HUES6 (cell line): ENCODE measurements around the gene SPRED2.

Source experiments
- H3K27ac ChIP-seq: 2 replicates; pipeline ENCODE4 v1.7.0; 2013; ENCODE audit warnings: low read depth, mild to moderate bottlenecking, low read length, inconsistent platforms
- H3K27me3 ChIP-seq: 2 replicates; pipeline ENCODE4 v1.6.1; 2013; ENCODE audit warnings: low read length; ENCODE audit not compliant: control insufficient read depth, insufficient read depth
- H3K36me3 ChIP-seq: 2 replicates; pipeline ENCODE4 v1.6.1; 2013; ENCODE audit warnings: low read length; ENCODE audit not compliant: control insufficient read depth, insufficient read depth
- H3K4me1 ChIP-seq: 2 replicates; pipeline ENCODE4 v1.6.1; 2013; ENCODE audit warnings: low read length; ENCODE audit not compliant: control insufficient read depth, insufficient read depth
- H3K4me3 ChIP-seq: 2 replicates; pipeline ENCODE4 v1.5.1; 2013; ENCODE audit warnings: low read depth, low read length
- H3K9ac ChIP-seq: one replicate; pipeline ENCODE4 v1.6.1; 2013; ENCODE audit warnings: mild to moderate bottlenecking, low read length
- H3K9me3 ChIP-seq: 2 replicates; pipeline ENCODE4 v1.6.1; 2013; ENCODE audit warnings: low read depth, low read length; ENCODE audit not compliant: control insufficient read depth, insufficient read depth

The SPRED2 gene

DNA sequence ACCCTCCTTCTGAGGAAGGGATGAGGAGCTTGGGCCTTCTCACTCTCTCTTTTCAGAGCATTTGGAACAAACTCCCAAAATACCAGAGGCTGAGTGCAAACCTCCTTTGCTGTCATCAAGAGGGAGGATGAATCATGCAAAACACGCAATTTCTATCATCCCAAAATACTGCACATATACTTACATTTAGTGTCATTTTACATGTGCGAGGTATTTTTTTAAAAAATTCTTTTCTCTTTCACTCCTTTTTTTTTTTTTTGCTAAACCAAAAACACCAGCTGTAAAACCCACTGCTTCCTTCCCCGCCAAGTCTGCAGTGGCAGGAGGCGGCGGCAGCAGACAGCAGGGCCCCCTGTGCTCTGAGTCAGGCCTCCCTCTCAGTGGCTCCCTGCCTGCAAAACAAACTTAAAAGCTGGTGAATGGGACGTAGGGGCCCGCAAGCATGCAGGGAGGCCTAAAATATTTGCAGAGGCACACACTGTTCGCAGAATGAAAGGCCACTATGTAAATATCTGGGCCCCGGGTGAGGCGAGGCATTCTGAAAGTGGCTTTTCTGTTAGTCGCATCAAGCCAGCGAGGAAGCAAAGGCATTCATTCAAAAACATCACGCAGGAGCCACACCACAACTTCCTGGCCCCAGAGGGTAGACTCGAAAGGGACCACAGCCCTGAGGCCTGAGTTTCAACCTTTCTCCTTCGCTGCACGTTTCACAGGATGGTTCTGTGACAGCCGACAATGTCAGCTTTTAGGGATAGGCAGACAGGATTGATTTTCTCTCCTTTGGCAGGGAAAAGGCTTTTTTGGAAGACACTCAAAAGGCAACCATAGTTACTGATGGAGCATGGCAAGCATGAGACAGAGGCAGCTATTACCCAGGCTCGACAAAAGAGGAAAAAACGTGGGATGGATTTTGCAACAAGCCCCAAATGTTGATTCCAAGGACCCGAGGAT is 131.4 kb downstream of the SPRED2 start:
- Histone ChIP-seq H3K4me1 (peaks cover 22% of the 10 kb centered on the region), H3K27ac (no peak overlapping the region), H3K9ac (no peak overlapping the region), H3K9me3 (no peaks in the 10 kb centered on the region), H3K36me3 (no peaks in the 10 kb centered on the region), H3K27me3 (no peaks in the 10 kb centered on the region), H3K4me3 (no peak overlapping the region)

DNA sequence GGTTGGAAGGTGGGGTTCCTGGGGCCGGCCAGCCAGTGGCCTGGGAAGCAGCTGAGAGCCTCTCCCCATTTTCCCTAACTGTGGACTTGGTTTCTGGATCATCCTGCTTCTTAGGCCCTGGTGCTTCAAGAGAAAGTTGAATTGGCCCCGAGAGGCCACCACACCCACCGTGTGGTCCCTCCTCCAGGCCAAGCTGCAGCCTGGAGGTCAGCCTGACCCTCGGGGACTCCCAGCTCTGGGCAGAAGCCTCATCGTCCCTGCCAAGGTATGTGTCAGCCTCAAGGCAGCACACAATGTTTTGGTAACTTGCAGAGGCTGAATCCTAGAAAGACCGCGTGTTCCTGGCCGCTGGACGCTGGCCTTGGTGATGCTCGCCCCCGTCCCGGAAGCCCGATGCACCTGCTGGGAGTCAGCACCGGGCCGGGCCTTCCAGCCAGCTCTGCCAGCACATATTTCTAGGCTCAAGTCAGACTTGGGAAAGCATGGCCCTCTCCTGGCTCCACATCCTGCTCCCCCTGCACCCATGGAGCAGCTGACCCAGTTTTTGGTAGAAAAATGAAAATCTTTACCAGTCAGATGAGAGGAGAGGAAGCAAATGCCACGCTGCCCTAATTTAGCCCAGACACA is 132.2 kb downstream of the SPRED2 start:
- no peak overlapping the region for H3K9ac ChIP-seq
- no peaks in the 10 kb centered on the region for H3K36me3 ChIP-seq
- H3K27me3 ChIP-seq = no peaks in the 10 kb centered on the region
- H3K27ac ChIP-seq = no peak overlapping the region
- no peaks in the 10 kb centered on the region for H3K9me3 ChIP-seq
- peaks cover 22% of the 10 kb centered on the region for H3K4me1 ChIP-seq
- H3K4me3 ChIP-seq = no peak overlapping the region

DNA sequence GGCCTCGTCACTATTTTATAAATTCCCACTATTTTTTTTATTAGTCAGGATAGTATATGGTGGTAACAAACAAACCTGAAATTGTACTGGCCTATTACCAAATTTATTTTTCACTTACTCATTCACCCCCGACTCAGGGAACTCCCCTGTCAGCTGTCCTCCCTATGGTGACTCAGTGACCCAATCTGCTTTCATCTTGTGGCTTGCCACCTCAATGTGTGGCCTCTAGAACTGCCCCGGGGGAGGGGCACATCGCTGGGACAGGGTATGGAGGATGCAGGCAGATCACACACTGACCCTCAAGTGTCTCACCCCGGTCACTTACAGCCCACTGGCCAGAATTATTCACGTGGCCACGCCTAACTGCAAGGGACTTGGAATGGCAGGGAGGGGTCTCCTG is 133.2 kb downstream of the SPRED2 start:
- Histone ChIP-seq H3K36me3 (no peaks in the 10 kb centered on the region), H3K27me3 (no peaks in the 10 kb centered on the region), H3K4me1 (peaks cover 23% of the 10 kb centered on the region), H3K9me3 (no peaks in the 10 kb centered on the region), H3K4me3 (no peak overlapping the region), H3K27ac (no peak overlapping the region), H3K9ac (no peak overlapping the region)

DNA sequence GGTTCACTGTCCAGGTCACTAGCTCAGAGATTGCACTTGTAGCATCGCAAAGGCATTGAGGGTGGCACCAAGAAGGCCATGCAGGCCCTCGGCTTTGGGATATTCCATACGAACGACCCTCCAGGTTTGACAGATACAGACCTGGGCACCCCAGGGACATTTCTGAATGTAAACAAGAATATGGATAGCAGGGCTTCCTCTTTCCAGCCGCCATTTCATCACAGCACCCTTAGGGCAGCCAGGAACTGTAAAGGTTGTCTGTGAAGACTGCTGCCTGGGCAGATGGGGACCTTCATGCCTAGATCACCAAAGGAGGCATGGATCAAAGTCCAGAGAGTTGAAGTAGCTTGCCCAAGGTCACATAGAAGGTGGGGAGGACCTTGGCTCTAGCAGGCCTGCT is 134.3 kb downstream of the SPRED2 start:
- H3K36me3 ChIP-seq = no peaks in the 10 kb centered on the region
- no peak overlapping the region for H3K27ac ChIP-seq
- H3K4me1 ChIP-seq = peaks cover 33% of the 10 kb centered on the region
- H3K9me3 ChIP-seq = no peaks in the 10 kb centered on the region
- H3K9ac ChIP-seq = no peak overlapping the region
- no peaks in the 10 kb centered on the region for H3K27me3 ChIP-seq
- no peak overlapping the region for H3K4me3 ChIP-seq

DNA sequence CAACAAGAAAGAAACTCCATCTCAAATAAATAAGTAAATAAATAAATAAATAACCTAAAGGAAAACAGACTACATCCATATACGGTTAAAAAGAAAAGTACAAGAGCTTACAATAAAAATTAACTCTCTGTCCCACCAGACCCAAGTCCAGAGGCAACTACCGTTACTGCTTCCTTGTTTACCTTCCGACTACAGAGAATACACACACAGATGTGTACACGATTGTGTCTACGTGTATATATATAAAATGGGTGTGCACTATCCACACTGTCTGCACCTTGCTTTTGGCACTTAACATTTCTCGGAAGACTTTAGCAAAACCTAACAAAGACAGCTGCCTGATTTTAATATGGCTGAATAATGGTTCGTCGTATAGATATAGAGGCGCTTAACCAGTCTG is 134.9 kb downstream of the SPRED2 start:
- Histone ChIP-seq H3K27me3 (no peaks in the 10 kb centered on the region), H3K9ac (no peak overlapping the region), H3K4me3 (no peak overlapping the region), H3K9me3 (no peaks in the 10 kb centered on the region), H3K27ac (no peak overlapping the region), H3K36me3 (no peaks in the 10 kb centered on the region), H3K4me1 (peaks cover 35% of the 10 kb centered on the region)

DNA sequence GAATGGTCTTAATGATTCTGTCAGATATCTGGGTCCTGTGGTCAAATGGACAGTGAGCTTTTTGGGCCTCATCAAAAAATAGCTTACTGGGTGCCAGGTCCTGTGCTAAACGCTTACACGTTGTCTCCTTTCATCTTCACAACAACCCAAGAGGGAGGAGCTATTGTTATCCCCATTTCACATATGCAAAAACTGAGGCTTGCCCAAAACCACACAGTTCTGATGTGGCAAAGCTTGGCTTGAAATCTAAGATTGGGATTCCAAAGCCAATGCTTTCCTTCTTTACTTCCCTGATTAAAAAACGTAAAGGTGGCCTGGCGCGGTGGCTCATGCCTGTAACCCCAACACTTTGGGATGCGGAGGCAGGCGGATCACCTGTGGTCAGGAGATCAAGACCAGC is 135.4 kb downstream of the SPRED2 start:
- Histone ChIP-seq H3K36me3 (no peaks in the 10 kb centered on the region), H3K27ac (no peak overlapping the region), H3K4me1 (peaks cover 33% of the 10 kb centered on the region), H3K27me3 (no peaks in the 10 kb centered on the region), H3K4me3 (no peak overlapping the region), H3K9me3 (no peaks in the 10 kb centered on the region), H3K9ac (no peak overlapping the region)

DNA sequence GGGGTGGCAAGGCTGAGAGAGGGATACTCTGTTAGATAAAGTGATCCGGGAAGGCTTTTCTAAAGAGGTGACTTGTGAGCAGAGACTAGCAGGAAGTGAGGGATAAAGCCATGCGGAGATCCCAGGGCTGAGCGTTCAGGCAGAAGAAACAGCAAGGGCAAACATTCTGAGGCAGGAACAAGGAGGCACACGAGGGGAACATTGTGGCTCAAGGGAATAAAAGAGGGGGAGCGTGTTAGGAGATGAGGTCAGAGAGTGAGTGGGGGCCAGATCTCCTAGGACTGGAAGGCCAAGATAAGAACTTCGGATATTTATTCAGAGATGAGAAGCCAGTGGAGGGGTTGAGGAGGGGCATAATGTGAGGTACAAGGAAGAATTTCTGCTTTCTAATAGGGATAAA is 137.7 kb downstream of the SPRED2 start:
- Histone ChIP-seq H3K4me3 (no peak overlapping the region), H3K27ac (no peak overlapping the region), H3K27me3 (no peaks in the 10 kb centered on the region), H3K9me3 (no peaks in the 10 kb centered on the region), H3K4me1 (peaks cover 14% of the 10 kb centered on the region; the same call in 1 of the 2 replicates), H3K9ac (no peak overlapping the region), H3K36me3 (no peaks in the 10 kb centered on the region)

DNA sequence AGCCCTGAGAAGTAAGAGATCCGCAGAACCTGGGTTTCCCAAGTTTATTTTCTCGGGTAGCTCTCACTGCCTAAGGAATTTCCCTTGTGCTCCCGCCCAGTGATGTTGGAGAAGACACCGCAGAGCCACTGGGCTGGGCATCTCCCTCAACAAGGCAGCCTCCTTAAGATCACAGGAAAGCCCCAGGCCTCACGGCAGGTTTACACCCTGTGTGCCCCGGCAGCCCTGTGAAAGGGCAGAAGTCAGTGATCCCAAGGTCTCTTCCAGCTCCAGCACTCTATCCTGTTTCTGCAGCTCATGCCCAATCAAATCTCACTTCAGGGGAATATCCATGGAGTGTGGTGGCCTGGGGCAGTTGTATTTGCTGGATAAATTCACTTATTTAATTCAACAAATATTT is 138.3 kb downstream of the SPRED2 start:
- Histone ChIP-seq H3K4me1 (peaks cover 14% of the 10 kb centered on the region; the same call in 1 of the 2 replicates), H3K36me3 (no peaks in the 10 kb centered on the region), H3K27me3 (no peaks in the 10 kb centered on the region), H3K9me3 (no peaks in the 10 kb centered on the region), H3K27ac (no peak overlapping the region), H3K4me3 (no peak overlapping the region), H3K9ac (no peak overlapping the region)

DNA sequence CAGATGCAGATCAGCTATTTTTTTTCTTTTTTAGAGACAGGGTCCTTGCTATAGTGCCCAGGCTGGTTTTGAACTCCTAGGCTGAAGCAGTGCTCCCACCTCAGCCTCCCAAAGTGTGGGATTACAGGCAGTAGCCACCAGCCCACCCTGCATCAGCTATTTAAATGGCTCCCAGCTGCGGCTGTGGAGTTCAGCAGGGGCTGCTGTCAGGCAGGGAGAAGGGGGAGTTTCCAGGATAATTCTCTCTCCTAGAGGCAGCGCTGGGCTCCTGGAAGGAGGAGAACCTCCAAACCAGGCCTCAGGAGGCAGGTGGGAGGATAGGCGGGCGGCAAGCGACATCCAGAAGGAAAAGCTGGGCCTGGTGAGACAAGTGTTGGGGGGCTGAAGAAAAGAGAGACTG is 139.0 kb downstream of the SPRED2 start:
- H3K4me1 ChIP-seq = peaks cover 14% of the 10 kb centered on the region; the same call in 1 of the 2 replicates
- no peak overlapping the region for H3K27ac ChIP-seq
- no peaks in the 10 kb centered on the region for H3K9me3 ChIP-seq

DNA sequence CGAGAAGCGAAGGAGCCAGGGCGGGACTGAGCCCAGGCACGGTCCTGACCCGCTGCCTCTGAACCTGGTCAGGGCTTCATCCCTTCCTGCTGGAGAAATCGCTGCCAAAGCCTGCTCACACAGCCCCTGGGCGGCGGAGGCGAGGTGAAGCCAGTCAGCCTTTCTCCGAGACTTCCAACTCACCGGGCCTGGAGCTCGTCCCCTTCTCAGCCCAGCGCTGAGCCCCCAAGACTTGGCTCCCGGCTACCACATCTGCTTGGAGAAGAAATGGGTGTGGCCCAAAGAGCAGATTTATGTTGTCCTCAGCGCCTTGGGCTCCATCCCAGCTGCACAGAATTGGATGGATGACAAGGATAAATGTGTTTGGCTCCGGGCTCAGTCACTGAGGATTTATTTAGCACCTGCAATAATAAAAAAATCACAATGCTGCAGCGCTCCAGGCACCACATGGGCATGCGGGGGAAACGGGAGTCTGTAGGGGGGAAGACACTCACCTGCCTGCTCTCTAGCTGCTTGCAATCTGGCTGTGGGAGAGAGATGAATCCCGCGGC is 139.9 kb downstream of the SPRED2 start:
- H3K4me1 ChIP-seq = peaks cover 14% of the 10 kb centered on the region; the same call in 1 of the 2 replicates
- no peak overlapping the region for H3K4me3 ChIP-seq
- no peaks in the 10 kb centered on the region; the same call in 1 of the 2 replicates for H3K27me3 ChIP-seq
- H3K36me3 ChIP-seq = no peaks in the 10 kb centered on the region
- no peak overlapping the region for H3K9ac ChIP-seq
- no peaks in the 10 kb centered on the region for H3K9me3 ChIP-seq
- no peak overlapping the region for H3K27ac ChIP-seq

More for the DNA sequence above, 139.0 kb downstream of the SPRED2 start:
- no peak overlapping the region for H3K4me3 ChIP-seq
- H3K27me3 ChIP-seq = no peaks in the 10 kb centered on the region; the same call in 1 of the 2 replicates
- no peaks in the 10 kb centered on the region for H3K36me3 ChIP-seq
- no peak overlapping the region for H3K9ac ChIP-seq

DNA sequence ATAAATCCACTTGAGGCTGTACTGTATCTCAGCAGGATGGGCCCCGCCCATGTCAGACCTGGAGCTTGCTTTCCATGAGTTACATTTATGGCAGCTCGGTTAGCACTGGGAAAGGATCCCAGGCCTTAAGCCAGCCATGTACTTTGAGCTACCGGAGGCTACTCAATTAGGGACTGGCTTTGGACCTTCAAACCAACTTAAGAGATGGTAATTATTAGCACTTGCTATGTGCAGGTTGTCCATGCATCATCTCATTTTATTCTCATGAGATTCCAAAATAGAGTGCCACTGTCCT is 140.3 kb downstream of the SPRED2 start:
- Histone ChIP-seq H3K4me3 (no peak overlapping the region), H3K36me3 (no peaks in the 10 kb centered on the region), H3K4me1 (peaks cover 14% of the 10 kb centered on the region; the same call in 1 of the 2 replicates), H3K27ac (no peak overlapping the region), H3K9ac (no peak overlapping the region), H3K27me3 (no peaks in the 10 kb centered on the region; the same call in 1 of the 2 replicates), H3K9me3 (no peaks in the 10 kb centered on the region)
